SU-DHL-6 (cell line): Measurements from ENCODE around the gene NUP153.

Experiments
- H2AFZ ChIP-seq: fragments of 200-600 bp; sonication (generic); 2 replicates; pipeline ENCODE4 v1.6.1; 2014; ENCODE audit warnings: low read depth, mild to moderate bottlenecking, moderate library complexity, mixed read lengths, antibody characterized with exemption, low read length; ENCODE audit not compliant: severe bottlenecking
- H3F3A ChIP-seq: fragments of 200-600 bp; shearing (Covaris generic); 2 replicates; pipeline ENCODE4 v1.6.0; 2016; ENCODE audit warnings: antibody characterized with exemption, mild to moderate bottlenecking; ENCODE audit not compliant: insufficient read depth
- H3K27ac ChIP-seq: fragments of 200-600 bp; sonication (generic); 2 replicates; pipeline ENCODE4 v1.5.1; 2016; ENCODE audit warnings: low read depth, mild to moderate bottlenecking, low read length, moderate library complexity, mixed read lengths
- H3K27me3 ChIP-seq: fragments of 200-600 bp; sonication (generic), shearing (Covaris generic); 2 replicates; pipeline ENCODE4 v1.6.0; 2014; ENCODE audit warnings: mild to moderate bottlenecking, low read length
- H3K36me3 ChIP-seq: fragments of 200-600 bp; sonication (generic); 2 replicates; pipeline ENCODE4 v1.6.1; 2014; ENCODE audit warnings: mild to moderate bottlenecking, low read length, mixed read lengths
- H3K4me2 ChIP-seq: fragments of 300-600, 200-600 bp; shearing (Covaris generic), sonication (generic); 2 replicates; pipeline ENCODE4 v1.6.0; 2014; ENCODE audit warnings: low read length, low read depth, mild to moderate bottlenecking; ENCODE audit not compliant: poor library complexity, severe bottlenecking
- H3K4me3 ChIP-seq: fragments of 200-600 bp; sonication (generic); 2 replicates; pipeline ENCODE4 v1.5.1; 2014; ENCODE audit warnings: antibody characterized with exemption, low read length, mild to moderate bottlenecking, mixed read lengths; ENCODE audit not compliant: insufficient read depth, poor library complexity, severe bottlenecking
- H3K79me2 ChIP-seq: fragments of 200-600 bp; sonication (generic); 2 replicates; pipeline ENCODE4 v1.6.1; 2014; ENCODE audit warnings: mild to moderate bottlenecking, low read length, moderate library complexity; ENCODE audit not compliant: insufficient read depth
- H3K9ac ChIP-seq: fragments of 200-600 bp; sonication (generic); 2 replicates; pipeline ENCODE4 v1.7.0; 2014; ENCODE audit warnings: mild to moderate bottlenecking, low read length
- H3K9me2 ChIP-seq: fragments of 200-600 bp; sonication (generic); replicated peaks from 2 replicates; pipeline ENCODE4 v1.6.1; 2014; ENCODE audit warnings: low read length; ENCODE audit not compliant: insufficient read depth
- H3K9me3 ChIP-seq: fragments of 200-600 bp; sonication (generic); 2 replicates; pipeline ENCODE4 v1.6.1; 2014; ENCODE audit warnings: low read length, mixed read lengths; ENCODE audit not compliant: insufficient read depth
- H4K20me1 ChIP-seq: fragments of 200-600 bp; sonication (generic); 2 replicates; pipeline ENCODE4 v1.6.1; 2014; ENCODE audit warnings: low read depth, mild to moderate bottlenecking, antibody characterized with exemption, low read length, moderate library complexity, mixed read lengths
- EZH2phosphoT487 ChIP-seq: fragments of 200-600 bp; sonication (generic), shearing (Covaris generic); conservative IDR thresholded peaks from 2 replicates; pipeline ENCODE4 v1.6.1; 2018; ENCODE audit warnings: mild to moderate bottlenecking, antibody characterized with exemption, low read length, moderate library complexity, mixed read lengths
- TF ChIP-seq, protein P1 (sequence below): fragments of 200-600 bp; sonication (generic); IDR thresholded peaks from one replicate; pipeline ENCODE4 v1.5.1; 2017; ENCODE audit warnings: antibody characterized with exemption, mild to moderate bottlenecking, low read length, moderate library complexity; ENCODE audit not compliant: insufficient read depth, poor library complexity, severe bottlenecking

Gene NUP153

DNA sequence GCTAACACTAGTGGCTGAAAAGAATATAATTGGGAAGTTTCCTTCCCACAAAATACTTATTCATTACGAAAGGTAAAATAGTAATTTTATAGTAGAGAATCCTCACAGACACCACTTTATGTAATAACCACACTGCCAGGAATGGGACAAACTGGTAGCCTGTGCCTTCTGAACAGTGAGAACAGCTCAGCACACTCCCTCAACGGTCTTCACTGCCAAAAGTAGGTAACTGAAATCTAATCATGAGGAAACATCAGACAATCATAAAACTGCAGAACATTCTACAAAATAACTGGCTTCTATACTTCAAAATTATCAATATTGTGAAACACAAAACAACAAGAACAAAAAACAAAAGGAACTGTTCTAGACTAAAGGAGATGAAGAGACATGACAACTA is 44.1 kb downstream of the NUP153 start:
- TF ChIP-seq, protein P1, sequence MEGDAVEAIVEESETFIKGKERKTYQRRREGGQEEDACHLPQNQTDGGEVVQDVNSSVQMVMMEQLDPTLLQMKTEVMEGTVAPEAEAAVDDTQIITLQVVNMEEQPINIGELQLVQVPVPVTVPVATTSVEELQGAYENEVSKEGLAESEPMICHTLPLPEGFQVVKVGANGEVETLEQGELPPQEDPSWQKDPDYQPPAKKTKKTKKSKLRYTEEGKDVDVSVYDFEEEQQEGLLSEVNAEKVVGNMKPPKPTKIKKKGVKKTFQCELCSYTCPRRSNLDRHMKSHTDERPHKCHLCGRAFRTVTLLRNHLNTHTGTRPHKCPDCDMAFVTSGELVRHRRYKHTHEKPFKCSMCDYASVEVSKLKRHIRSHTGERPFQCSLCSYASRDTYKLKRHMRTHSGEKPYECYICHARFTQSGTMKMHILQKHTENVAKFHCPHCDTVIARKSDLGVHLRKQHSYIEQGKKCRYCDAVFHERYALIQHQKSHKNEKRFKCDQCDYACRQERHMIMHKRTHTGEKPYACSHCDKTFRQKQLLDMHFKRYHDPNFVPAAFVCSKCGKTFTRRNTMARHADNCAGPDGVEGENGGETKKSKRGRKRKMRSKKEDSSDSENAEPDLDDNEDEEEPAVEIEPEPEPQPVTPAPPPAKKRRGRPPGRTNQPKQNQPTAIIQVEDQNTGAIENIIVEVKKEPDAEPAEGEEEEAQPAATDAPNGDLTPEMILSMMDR = no peak
- no peak for TF ChIP-seq EZH2phosphoT487
- no peaks in the 10 kb centered on the region for H3K27me3 ChIP-seq
- no peak overlapping the region for H3K4me3 ChIP-seq
- no peaks in the 10 kb centered on the region; the same call in none of the 2 replicates for H3F3A ChIP-seq
- H3K79me2 ChIP-seq = peaks cover 92% of the 10 kb centered on the region
- peaks cover 88% of the 10 kb centered on the region for H3K36me3 ChIP-seq
- H3K9ac ChIP-seq = no peak overlapping the region
- H3K4me2 ChIP-seq = no peak overlapping the region
- H4K20me1 ChIP-seq = peaks cover 30% of the 10 kb centered on the region; the same call in 1 of the 2 replicates
- H3K9me2 ChIP-seq = no peaks in the 10 kb centered on the region
- H3K9me3 ChIP-seq = no peaks in the 10 kb centered on the region
- H2AFZ ChIP-seq = no peak overlapping the region
- no peak overlapping the region for H3K27ac ChIP-seq

DNA sequence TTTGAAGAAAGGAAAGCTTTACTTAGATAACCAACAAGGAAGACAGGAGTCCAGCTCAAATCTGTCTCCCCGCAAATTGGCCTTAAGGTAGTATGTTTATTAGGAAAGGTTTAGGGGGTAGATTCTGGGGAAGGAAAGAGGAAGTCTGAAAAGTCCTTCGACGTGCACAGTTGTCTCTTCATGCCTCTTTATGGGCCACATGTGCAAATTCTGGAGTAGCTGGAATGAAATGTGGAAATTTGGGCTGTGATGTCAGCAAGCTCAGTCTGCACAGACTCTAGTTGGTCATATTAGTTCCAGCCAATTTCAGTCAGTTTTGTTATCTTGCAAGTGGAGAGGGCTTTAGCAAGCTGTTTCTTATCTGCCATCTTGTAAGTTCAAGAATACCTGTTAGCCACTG is 50.1 kb downstream of the NUP153 start:
- H3K79me2 ChIP-seq = peaks cover 83% of the 10 kb centered on the region
- H3K9me3 ChIP-seq = no peaks in the 10 kb centered on the region
- H3K4me3 ChIP-seq = no peak overlapping the region
- H3F3A ChIP-seq = peaks cover 4% of the 10 kb centered on the region; the same call in 1 of the 2 replicates
- H3K27ac ChIP-seq = no peak overlapping the region
- no peaks in the 10 kb centered on the region for H3K9me2 ChIP-seq
- no peak overlapping the region for H2AFZ ChIP-seq
- H3K9ac ChIP-seq = no peak overlapping the region
- H3K27me3 ChIP-seq = no peaks in the 10 kb centered on the region
- peaks cover 38% of the 10 kb centered on the region for H4K20me1 ChIP-seq
- TF ChIP-seq, protein P1 = no peak
- TF ChIP-seq EZH2phosphoT487 = no peak
- H3K36me3 ChIP-seq = peaks cover 73% of the 10 kb centered on the region
- H3K4me2 ChIP-seq = no peak overlapping the region

DNA sequence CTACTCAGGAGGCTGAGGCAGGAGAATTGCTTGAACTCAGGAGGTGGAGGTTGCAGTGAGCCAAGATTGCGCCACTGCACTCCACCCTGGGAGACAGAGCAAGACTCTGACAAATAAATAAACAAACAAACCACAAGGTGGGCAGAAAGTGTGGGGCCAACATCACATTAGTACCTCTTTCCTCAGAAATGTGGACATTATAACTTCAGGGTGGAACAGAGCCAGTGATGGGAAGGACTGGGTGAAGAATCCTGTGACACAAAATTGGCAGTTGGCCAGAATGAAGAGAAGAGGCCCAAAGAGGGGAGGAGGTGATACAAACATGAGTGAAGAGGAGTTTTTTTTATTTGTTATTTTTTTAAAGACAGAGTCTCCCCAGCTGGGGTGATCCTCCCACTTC is 50.6 kb downstream of the NUP153 start:
- H3K9me2 ChIP-seq = no peaks in the 10 kb centered on the region
- no peak for TF ChIP-seq EZH2phosphoT487
- TF ChIP-seq, protein P1 = no peak
- H3K79me2 ChIP-seq = peaks cover 82% of the 10 kb centered on the region
- H3K9me3 ChIP-seq = no peaks in the 10 kb centered on the region
- H3F3A ChIP-seq = peaks cover 9% of the 10 kb centered on the region; the same call in 1 of the 2 replicates
- no peaks in the 10 kb centered on the region for H3K27me3 ChIP-seq
- H4K20me1 ChIP-seq = peaks cover 38% of the 10 kb centered on the region
- no peak overlapping the region for H3K4me3 ChIP-seq
- H3K9ac ChIP-seq = no peak overlapping the region
- peaks cover 72% of the 10 kb centered on the region for H3K36me3 ChIP-seq
- H2AFZ ChIP-seq = no peak overlapping the region
- H3K27ac ChIP-seq = no peak overlapping the region
- no peak overlapping the region for H3K4me2 ChIP-seq
